BE2C (cell line): Measurements from ENCODE around the gene PRSS53.

ENCODE experiments used
- DNase-seq: peaks from one replicate; pipeline ENCODE4 v3.0.0-alpha.2; 2020
- H3K27me3 ChIP-seq: fragments of 250-450 bp; sonication (Bioruptor Pico); 2 replicates; pipeline ENCODE4 v1.5.1; 2020; ENCODE audit warnings: mild to moderate bottlenecking
- H3K36me3 ChIP-seq: fragments of 250-450 bp; sonication (Bioruptor Pico); 2 replicates; pipeline ENCODE4 v1.5.1; 2020; ENCODE audit warnings: mild to moderate bottlenecking
- H3K4me1 ChIP-seq: fragments of 250-450 bp; sonication (Bioruptor Pico); 2 replicates; pipeline ENCODE4 v1.5.1; 2020
- H3K4me3 ChIP-seq: 2 replicates; pipeline ENCODE4 v1.5.1; 2011; ENCODE audit warnings: low read depth, low read length
- H3K9me3 ChIP-seq: fragments of 250-450 bp; sonication (Bioruptor Pico); 2 replicates; pipeline ENCODE4 v1.5.1; 2020
- CTCF ChIP-seq: IDR thresholded peaks from 2 replicates; pipeline ENCODE4 v1.5.1; 2012; ENCODE audit warnings: mild to moderate bottlenecking, low read depth, low read length

PRSS53 gene

GRCh38 chr16:31043352-31043751 is 45.4 kb downstream of the PRSS53 start:
- no peak for DNase-seq
- TF ChIP-seq CTCF, result no peak
- no peak overlapping the region for H3K4me3 ChIP-seq

GRCh38 chr16:31042866-31043265 is 45.9 kb downstream of the PRSS53 start:
- DNase-seq, result no peak
- no peak for TF ChIP-seq CTCF
- Histone ChIP-seq H3K4me1 (no peaks in the 10 kb centered on the region), H3K27me3 (no peaks in the 10 kb centered on the region), H3K9me3 (no peaks in the 10 kb centered on the region), H3K36me3 (no peaks in the 10 kb centered on the region), H3K4me3 (no peak overlapping the region)

More at GRCh38 chr16:31043352-31043751, 45.4 kb downstream of the PRSS53 start:
- no peaks in the 10 kb centered on the region for H3K4me1 ChIP-seq
- no peaks in the 10 kb centered on the region for H3K27me3 ChIP-seq
- H3K36me3 ChIP-seq, result no peaks in the 10 kb centered on the region
- no peaks in the 10 kb centered on the region for H3K9me3 ChIP-seq

- no peak for DNase-seq
- H3K9me3 ChIP-seq, result no peaks in the 10 kb centered on the region
- no peaks in the 10 kb centered on the region for H3K27me3 ChIP-seq
- H3K4me3 ChIP-seq, result no peak overlapping the region
- H3K36me3 ChIP-seq, result no peaks in the 10 kb centered on the region
- no peaks in the 10 kb centered on the region for H3K4me1 ChIP-seq
- TF ChIP-seq CTCF, result no peak
These were observed 49.8 kb downstream of the PRSS53 start for GRCh38 chr16:31038993-31039392.

GRCh38 chr16:31036691-31037090 is 52.1 kb downstream of the PRSS53 start:
- no peaks in the 10 kb centered on the region for H3K9me3 ChIP-seq
- no peaks in the 10 kb centered on the region for H3K27me3 ChIP-seq
- H3K36me3 ChIP-seq, result no peaks in the 10 kb centered on the region
- H3K4me3 ChIP-seq, result no peak overlapping the region
- no peaks in the 10 kb centered on the region for H3K4me1 ChIP-seq
- DNase-seq, result no peak
- TF ChIP-seq CTCF, result no peak

GRCh38 chr16:31033709-31034492 is 54.8 kb downstream of the PRSS53 start:
- H3K27me3 ChIP-seq, result no peaks in the 10 kb centered on the region
- H3K4me1 ChIP-seq, result no peaks in the 10 kb centered on the region
- H3K36me3 ChIP-seq, result no peaks in the 10 kb centered on the region
- peak; percentile 90 for DNase-seq
- H3K4me3 ChIP-seq, result peak overlapping the region; percentile 97
- no peak for TF ChIP-seq CTCF
- no peaks in the 10 kb centered on the region for H3K9me3 ChIP-seq
